Endothelial cell (in vitro differentiated cells): Measurements from ENCODE around the gene ATF6B. TPM values are rescaled to one million over a fixed set of nuclear protein-coding genes. Genes with fewer than 3 reads are reported as not detected.

Experiments
- DNase-seq: peaks from one replicate; pipeline ENCODE4 v3.0.0; 2021; ENCODE audit warnings: low spot score
- H3K27ac Mint-ChIP-seq: one replicate; pipeline ENCODE4 v1.8.0; 2021; ENCODE audit warnings: mixed read lengths, inconsistent platforms; ENCODE audit not compliant: unreplicated experiment
- H3K27me3 Mint-ChIP-seq: one replicate; pipeline ENCODE4 v1.8.0; 2021; ENCODE audit warnings: mild to moderate bottlenecking, moderate library complexity, mixed read lengths, inconsistent platforms; ENCODE audit not compliant: unreplicated experiment
- H3K36me3 Mint-ChIP-seq: one replicate; pipeline ENCODE4 v1.8.0; 2021; ENCODE audit warnings: mild to moderate bottlenecking, low read depth, mixed read lengths, inconsistent platforms; ENCODE audit not compliant: unreplicated experiment
- H3K4me1 Mint-ChIP-seq: one replicate; pipeline ENCODE4 v1.8.0; 2021; ENCODE audit warnings: mild to moderate bottlenecking, mixed read lengths, inconsistent platforms; ENCODE audit not compliant: unreplicated experiment
- H3K4me3 Mint-ChIP-seq: one replicate; pipeline ENCODE4 v1.8.0; 2021; ENCODE audit warnings: mild to moderate bottlenecking, mixed read lengths, inconsistent platforms; ENCODE audit not compliant: unreplicated experiment
- H3K9me3 Mint-ChIP-seq: one replicate; pipeline ENCODE4 v1.8.0; 2021; ENCODE audit warnings: mixed read lengths, inconsistent platforms; ENCODE audit not compliant: unreplicated experiment
- total RNA-seq: library from RNA; stranded (reverse); fragmentation: NEBNext Ultra II Directional; extraction: Animal tissue kit (Norgen Biotek cat#: 25700); gene quantifications from one replicate; pipeline ENCODE4 v1.2.1, GENCODE V29; 2021; ENCODE audit not compliant: unreplicated experiment
- TF ChIP-seq, protein P1 (sequence below): fragments of 200-600 bp; sonication (generic); IDR thresholded peaks from one replicate; pipeline ENCODE4 v1.5.0; 2021; ENCODE audit warnings: antibody characterized with exemption; ENCODE audit not compliant: unreplicated experiment

ATF6B gene
- total RNA-seq, 1 donor from 2014 or later, result 72.9 TPM

DNA sequence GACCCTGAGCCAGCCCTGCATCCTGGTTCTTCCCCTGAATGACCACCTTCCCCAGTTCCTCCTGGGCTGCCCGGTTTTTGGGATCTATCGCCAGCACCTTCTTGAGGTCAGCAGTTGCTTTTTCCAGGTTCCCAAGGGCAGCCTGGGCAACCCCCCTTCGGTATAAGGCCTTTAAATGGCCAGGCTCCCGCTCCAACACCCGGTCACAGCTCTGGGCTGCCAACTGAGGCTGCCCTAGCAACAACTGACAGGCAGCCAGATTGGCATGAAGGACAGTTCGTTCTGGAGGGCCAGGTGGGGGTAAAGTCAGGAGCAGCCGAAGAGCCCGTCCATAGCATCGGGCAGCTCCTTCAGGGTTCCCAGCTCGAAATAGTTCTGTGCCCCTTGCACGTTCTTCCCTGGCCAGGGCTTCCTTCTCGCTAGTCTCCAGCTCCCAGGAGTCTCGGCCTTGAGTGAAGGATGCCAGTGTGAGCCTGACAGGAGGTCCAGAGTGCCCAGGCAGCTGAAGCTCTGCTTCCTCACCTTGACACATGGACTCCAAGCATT lies 778 bp upstream of the ATF6B start:
- H3K9me3 Mint-ChIP-seq, result no peaks in the 10 kb centered on the region
- peak overlapping the region; percentile 97 for H3K27ac Mint-ChIP-seq
- peaks cover 12% of the 10 kb centered on the region for H3K36me3 Mint-ChIP-seq
- peak overlapping the region; percentile 98 for H3K4me3 Mint-ChIP-seq
- TF ChIP-seq, protein P1, sequence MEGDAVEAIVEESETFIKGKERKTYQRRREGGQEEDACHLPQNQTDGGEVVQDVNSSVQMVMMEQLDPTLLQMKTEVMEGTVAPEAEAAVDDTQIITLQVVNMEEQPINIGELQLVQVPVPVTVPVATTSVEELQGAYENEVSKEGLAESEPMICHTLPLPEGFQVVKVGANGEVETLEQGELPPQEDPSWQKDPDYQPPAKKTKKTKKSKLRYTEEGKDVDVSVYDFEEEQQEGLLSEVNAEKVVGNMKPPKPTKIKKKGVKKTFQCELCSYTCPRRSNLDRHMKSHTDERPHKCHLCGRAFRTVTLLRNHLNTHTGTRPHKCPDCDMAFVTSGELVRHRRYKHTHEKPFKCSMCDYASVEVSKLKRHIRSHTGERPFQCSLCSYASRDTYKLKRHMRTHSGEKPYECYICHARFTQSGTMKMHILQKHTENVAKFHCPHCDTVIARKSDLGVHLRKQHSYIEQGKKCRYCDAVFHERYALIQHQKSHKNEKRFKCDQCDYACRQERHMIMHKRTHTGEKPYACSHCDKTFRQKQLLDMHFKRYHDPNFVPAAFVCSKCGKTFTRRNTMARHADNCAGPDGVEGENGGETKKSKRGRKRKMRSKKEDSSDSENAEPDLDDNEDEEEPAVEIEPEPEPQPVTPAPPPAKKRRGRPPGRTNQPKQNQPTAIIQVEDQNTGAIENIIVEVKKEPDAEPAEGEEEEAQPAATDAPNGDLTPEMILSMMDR, result no peak
- H3K4me1 Mint-ChIP-seq, result peaks cover 34% of the 10 kb centered on the region
- peaks cover 6% of the 10 kb centered on the region for H3K27me3 Mint-ChIP-seq
- no peak for DNase-seq

DNA sequence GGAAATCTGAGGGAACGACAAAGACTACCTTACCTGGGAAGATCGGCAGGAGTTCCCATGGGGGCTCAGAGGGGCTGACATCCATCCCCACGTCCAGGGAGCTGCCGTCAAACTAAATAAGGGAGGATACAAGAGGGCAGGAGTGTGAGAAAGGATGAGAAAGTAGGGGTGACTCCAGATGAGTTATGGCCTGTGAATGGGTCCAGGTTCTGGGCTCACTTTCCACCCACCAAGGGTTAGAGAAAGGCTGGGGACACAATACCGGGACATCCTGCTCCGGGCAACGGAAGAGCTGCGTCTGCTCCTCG lies 683 bp downstream of the ATF6B start:
- peak overlapping the region; percentile 98 for H3K4me3 Mint-ChIP-seq
- peaks cover 6% of the 10 kb centered on the region for H3K27me3 Mint-ChIP-seq
- no peak for DNase-seq
- H3K27ac Mint-ChIP-seq, result peak overlapping the region; percentile 97
- H3K4me1 Mint-ChIP-seq, result peaks cover 34% of the 10 kb centered on the region
- H3K9me3 Mint-ChIP-seq, result no peaks in the 10 kb centered on the region
- TF ChIP-seq, protein P1, result no peak
- H3K36me3 Mint-ChIP-seq, result peaks cover 12% of the 10 kb centered on the region

DNA sequence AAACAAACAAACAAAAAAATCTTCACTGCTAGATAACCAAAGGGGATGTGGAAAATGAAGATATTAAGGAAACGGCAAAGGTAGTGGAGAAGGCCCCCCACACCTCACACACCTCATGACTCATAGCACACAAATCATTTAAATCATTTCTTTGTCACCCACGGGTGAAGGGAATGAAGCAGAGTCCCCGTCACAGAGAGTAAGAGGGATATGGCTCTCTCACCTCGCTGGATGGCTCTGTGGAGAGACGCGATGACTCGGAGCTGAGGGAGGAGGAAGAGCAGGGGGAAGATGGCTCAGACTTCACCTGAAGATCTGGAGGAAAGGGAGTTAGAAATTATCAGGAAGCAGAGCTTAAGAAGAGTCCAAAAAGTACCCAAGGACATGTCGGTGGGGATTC lies 1.2 kb downstream of the ATF6B start:
- H3K4me1 Mint-ChIP-seq, result peaks cover 37% of the 10 kb centered on the region
- no peak for DNase-seq
- peaks cover 17% of the 10 kb centered on the region for H3K36me3 Mint-ChIP-seq
- peak overlapping the region; percentile 98 for H3K4me3 Mint-ChIP-seq
- H3K9me3 Mint-ChIP-seq, result no peaks in the 10 kb centered on the region
- peak overlapping the region; percentile 97 for H3K27ac Mint-ChIP-seq
- TF ChIP-seq, protein P1, result no peak
- H3K27me3 Mint-ChIP-seq, result peaks cover 6% of the 10 kb centered on the region

DNA sequence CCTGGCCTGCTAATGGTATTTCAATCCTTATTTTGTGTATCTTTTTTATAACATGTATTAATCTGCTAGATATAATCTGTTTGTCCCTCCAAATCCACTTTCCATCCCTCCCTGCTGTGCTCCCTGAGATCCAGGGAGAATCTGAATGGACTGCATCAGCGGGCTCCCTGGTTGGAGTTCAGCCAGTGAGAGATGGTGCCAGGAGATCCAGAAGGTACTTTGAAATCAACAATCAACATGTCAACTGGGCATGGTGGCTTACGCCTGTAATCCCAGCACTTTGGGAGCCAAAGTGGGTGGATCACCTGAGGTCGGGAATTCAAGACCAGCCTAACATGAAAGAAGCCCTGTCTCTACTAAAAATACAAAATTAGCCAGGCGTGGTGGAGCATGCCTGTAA lies 4.4 kb downstream of the ATF6B start:
- H3K27ac Mint-ChIP-seq, result no peak overlapping the region
- H3K27me3 Mint-ChIP-seq, result peaks cover 10% of the 10 kb centered on the region
- H3K4me3 Mint-ChIP-seq, result peak overlapping the region; percentile 65
- TF ChIP-seq, protein P1, result no peak
- H3K4me1 Mint-ChIP-seq, result peaks cover 33% of the 10 kb centered on the region
- no peak for DNase-seq
- H3K9me3 Mint-ChIP-seq, result no peaks in the 10 kb centered on the region
- peaks cover 35% of the 10 kb centered on the region for H3K36me3 Mint-ChIP-seq

DNA sequence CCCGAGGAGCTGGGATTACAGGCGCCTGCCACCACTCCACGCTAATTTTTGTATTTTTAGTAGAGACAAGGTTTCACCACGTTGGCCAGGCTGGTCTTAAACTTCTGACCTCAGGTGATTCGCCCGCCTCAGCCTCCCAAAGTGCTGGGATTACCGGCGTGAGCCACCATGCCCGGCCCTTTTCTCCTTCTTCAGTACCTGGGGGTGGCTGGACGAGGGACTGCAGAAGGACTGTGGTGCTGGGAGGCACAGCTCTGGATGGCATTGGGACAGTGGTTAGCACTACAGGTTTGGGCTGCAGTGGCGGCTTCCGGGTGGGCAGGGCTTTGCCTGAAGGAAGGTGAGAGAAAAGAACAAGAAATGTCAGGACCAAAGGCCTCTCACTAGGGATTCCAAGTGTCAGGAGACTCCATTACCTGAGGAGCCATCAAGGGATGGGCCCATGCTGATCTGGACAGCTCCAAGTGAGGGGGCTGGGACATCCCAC lies 7.4 kb downstream of the ATF6B start:
- Mint-ChIP-seq H3K36me3 (peaks cover 33% of the 10 kb centered on the region), H3K27me3 (peaks cover 9% of the 10 kb centered on the region), H3K27ac (no peak overlapping the region), H3K4me1 (peaks cover 9% of the 10 kb centered on the region), H3K9me3 (no peaks in the 10 kb centered on the region), H3K4me3 (no peak overlapping the region)
- DNase-seq, result no peak
- TF ChIP-seq, protein P1, result no peak
